PC-3 (cell line): ENCODE results near the gene KRT8.

Source experiments
- CTCF ChIP-seq: fragments of 300-600 bp; sonication (generic); conservative IDR thresholded peaks from 2 replicates; pipeline ENCODE4 v1.5.1; 2017; ENCODE audit warnings: antibody characterized with exemption, low read depth, mild to moderate bottlenecking, low read length
- EZH2 ChIP-seq: fragments of 300-600 bp; sonication (generic); IDR thresholded peaks from one replicate; pipeline ENCODE4 v1.6.1; 2017; ENCODE audit warnings: antibody characterized with exemption, mild to moderate bottlenecking, low read length; ENCODE audit not compliant: unreplicated experiment
- EZH2phosphoT487 ChIP-seq: fragments of 300-600 bp; sonication (generic); IDR thresholded peaks from 2 replicates; pipeline ENCODE4 v1.6.1; 2018; ENCODE audit warnings: mild to moderate bottlenecking, antibody characterized with exemption, low read length, borderline replicate concordance

- TF ChIP-seq CTCF (no peak), EZH2phosphoT487 (no peak), EZH2 (no peak)
Measured at GRCh38 chr12:52945389-52946232, 40.7 kb upstream of the KRT8 start.
